NCI-H187 treated with DMSO at 0.1 percent for 48 hours (cell line): ENCODE measurements around the gene HES2.
"Not testable (repeated sequence)": the region's sequence is repeated elsewhere in the genome, so short reads cannot be mapped to it uniquely, and the experiment has no call there.

Experiments
- DNase-seq: peaks from one replicate; lab custom pipeline; 2025; lab: John Stamatoyannopoulos, UW

HES2 gene

DNA sequence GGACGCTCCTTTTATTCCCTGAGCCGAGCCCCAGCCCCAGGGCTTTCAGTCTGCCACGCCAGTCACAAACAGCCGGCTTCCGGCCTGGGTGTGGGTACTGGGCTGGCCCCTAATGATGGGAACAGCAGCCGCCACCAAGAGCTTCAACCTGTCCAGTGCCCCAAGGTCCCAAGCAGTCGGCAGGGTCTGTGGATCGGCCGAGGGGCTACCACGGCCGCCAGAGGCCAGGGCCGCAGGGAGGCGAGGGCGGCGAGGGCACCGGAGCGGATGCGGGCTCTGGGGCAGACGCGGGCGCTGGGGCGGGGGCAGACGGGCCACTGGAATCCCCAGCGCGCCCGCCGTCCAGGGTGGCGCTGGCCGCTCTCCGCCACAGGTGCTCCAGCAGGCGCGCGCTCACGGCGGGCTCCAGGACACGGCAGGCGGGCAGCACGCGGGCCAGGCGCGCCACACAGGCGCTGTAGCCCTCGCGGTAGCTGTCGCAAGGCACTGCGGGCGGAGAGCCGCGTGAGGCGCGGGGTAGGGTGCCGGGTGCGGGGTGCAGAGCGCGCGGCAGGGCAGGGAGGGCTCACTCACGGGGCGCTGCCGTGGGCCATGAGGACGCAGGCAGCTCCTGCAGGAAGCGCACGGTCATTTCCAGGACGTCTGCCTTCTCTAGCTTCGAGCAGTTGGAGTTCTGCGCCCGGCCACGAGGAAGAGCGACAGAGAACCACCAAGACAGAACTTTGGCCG is 887 bp downstream of the HES2 start:
- DNase-seq, result no peak

- no peak for DNase-seq
Measured at GRCh38 chr1:6417961-6418667, 1.6 kb downstream of the HES2 start.

GRCh38 chr1:6416906-6417305 is 2.8 kb downstream of the HES2 start:
- no peak for DNase-seq

DNA sequence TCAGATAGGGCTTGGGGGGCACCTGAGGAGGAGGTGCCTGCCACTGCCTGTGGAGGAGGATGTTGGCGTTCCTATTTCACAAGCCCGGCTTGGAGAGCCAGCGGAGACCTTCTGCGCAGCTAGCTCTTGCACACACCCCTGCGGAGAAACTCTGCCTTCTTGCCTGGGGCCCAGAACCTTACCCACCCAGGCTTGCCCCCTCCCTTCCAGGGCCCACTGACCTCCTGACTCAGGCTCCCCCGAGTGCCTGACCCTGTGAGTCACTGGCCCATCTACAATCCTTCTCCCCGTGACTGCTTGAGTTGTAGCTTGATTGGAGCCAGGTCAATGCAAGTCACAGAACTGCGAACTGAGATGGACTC is 3.4 kb downstream of the HES2 start:
- no peak for DNase-seq

DNA sequence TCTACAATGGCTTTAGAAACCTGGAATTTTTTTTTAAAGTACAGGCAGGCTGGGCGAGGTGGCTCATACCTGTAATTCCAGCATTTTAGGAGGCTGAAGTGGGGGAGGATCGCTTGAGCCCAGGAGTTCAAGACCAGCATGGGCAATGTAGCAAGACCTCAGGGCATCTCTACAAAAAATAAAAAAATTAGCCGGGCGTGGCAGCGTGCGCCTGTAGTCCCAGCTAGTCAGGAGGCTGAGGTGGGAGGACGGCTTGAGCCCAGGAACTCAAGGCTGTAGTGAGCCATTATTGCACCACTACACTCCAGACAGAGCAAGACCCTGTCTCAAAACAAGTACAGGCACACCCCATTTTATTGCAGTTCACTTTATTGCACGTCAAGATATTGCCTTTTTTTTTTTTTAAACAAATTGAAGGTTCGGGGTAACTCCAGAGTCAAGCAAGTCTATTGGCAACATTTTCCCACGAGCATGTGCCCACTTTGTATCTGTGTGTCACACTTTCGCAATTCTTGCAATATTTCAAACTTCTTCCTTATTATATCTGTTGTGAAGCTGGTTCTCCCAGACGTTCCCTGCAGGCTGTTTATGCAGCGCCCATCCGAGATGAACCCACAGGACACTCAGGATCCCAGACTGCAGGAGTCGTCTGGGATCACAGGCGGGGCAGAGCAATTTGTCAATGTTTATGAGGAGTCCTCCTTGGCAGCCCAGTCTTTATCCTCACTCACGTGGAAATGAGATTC is 4.7 kb downstream of the HES2 start:
- no peak for DNase-seq

DNA sequence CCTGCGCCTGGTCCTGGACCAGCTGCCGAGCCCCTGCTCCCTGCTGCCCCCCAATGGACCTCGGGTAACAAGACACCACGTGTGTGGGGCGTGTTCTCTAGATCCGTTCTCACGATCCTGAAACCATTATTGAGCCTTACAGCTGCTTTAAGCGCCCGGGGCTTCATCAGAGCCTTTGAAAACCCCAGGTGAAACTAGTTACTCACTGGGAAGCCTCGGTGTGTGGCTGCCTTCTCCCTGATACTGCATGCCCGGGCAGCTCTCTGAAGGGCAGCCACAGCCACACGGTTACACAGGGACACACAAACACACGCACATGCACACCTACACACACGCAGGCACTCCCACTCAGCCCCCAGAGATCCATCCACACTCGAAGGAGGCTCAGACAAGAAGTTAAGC is 5.3 kb downstream of the HES2 start:
- no peak for DNase-seq

GRCh38 chr1:6412896-6413295 is 6.8 kb downstream of the HES2 start:
- DNase-seq, result no peak

DNA sequence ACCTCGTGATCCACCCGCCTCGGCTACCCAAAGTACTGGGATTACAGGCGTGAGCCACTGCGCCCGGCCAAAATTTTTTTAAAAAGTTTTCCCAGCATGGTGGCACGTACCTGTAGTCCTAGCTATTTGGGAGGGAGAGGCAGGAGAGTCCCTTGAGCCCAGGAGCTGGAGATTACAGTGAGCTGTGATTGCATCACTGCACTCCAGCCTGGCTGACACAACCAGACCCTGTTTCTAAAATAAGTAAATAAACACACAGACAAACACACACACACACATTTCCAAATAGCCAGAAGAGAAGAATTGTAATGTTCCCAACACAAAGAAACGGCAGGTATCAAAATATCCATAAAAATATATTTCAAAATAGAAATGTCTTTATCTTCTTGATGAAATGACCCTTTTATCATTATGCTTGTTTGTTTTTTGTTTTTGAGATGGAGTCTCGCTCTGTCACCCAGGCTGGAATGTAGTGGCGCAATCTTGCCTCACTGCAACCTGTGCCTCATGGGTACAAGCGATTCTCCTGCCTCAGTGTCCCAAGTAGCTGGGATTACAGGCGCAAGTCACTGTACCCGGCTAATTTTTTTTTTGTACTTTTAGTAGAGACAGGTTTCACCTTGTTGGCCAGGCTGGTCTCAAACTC is 9.3 kb downstream of the HES2 start:
- no peak for DNase-seq

DNA sequence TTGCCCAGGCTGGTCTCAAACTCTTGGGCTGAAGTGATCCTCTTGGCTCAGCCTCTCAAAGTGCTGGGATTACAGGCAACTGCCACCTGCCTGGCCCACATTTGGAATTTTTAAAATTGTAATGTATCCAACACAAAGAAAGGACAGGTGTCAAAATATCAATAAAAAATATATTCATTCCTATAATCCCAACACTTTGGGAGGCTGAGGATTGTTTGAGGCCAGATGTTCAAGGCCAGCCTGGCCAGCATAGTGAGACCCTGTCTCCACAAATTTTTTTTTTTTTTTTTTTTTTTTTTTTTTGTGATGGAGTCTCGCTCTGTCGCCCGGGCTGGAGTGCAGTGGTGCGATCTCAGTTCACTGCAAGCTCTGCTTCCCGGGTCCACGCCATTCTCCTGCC is 10.0 kb downstream of the HES2 start:
- DNase-seq, result no peak

- DNase-seq, result no peak
Measured at GRCh38 chr1:6409053-6409452, 10.7 kb downstream of the HES2 start.

DNA sequence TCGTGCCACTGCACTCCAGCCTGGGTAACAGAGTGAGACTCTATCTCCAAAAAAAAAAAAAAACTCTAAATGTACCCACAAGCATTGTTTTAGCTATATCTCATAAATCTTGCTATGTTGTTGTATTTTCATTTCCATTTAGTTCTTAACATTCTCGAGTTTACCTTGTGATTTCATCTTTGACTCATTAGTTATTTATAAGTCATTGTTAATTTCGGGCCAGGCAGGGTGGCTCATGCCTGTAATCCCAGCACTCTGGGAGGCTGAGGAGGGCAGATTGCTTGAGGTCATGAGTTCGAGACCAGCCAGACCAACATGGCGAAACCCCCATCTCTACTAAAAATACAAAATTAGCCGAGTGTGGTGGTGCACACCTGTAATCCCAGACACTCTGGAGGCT is 11.7 kb downstream of the HES2 start:
- no peak for DNase-seq

GRCh38 chr1:6401673-6402072 is 18.0 kb downstream of the HES2 start:
- DNase-seq, result no peak

- no peak for DNase-seq
Measured at GRCh38 chr1:6399294-6399693, 20.4 kb downstream of the HES2 start.

DNA sequence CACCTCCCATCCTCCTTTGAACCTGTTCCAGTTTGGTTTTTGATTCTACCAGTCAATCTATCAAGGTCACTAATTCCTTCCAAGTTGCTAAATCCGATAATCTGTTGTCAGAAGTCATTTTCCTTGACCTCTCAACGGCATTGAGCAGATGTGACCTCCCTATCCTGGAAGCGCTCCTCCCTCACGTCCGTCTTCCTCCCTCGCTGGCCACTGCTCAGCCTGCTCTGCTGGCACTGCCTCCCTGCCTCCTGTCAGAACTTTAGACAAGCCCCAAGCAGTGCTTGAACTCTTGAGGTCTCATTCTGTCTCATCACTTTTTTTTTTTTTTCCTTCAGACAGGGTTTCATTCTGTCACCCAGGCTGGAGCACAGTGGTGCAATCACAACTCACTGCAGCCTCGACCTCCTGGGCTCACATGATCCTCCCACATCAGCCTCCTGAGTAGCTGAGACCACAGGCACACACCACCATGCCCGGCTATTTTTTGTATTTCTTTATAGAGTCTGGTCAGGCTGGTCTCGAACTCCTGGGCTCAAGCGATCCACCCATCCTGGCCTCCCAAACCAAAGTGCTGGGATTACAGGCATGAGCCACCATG is 21.8 kb downstream of the HES2 start:
- no peak for DNase-seq

DNA sequence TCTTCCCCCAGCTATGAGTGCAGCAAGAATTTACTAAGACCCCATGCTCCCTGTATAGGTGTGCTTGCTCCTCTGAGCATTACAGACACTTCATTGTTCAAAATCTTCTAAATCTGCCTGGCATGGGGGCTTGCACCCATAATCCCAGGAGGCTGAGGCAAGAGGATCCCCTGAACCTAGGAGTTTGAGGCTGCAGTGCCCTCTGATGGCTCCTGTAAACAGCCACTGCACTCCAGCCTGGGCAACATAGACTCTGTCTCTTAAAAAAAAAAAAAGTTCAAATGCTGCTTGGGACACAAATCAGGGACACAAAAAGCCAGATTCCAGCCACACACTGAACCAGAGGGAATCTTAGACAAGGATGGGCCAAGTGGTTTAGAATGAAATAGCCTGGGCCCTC is 22.7 kb downstream of the HES2 start:
- no peak for DNase-seq

- not testable (repeated sequence) for DNase-seq
Measured at GRCh38 chr1:6395781-6396244, 23.9 kb downstream of the HES2 start.

DNA sequence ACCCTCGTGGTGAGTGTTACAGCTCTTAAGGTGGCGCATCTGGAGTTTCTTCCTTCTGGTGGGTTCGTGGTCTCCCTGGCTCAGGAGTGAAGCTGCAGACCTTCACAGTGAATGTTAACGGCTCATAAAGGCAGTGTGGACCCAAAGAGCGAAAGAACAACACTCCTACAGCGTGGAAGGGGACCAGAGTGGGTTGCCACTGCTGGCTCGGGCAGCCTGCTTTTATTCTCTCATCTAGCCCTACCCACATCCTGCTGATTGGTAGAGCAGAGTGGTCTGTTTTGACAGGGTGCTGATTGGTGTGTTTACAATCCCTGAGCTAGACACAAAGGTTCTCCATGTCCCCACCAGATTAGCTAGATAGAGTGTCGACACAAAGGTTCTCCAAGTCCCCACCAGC is 24.6 kb downstream of the HES2 start:
- not testable (repeated sequence) for DNase-seq

GRCh38 chr1:6393400-6394187 is 26.1 kb downstream of the HES2 start, which contains the start of gene ACOT7:
Gene ACOT7 (minus strand): TSS chr1:6393767. CDS start chr1:6393399, 368 bp downstream.
- no peak for DNase-seq

DNA sequence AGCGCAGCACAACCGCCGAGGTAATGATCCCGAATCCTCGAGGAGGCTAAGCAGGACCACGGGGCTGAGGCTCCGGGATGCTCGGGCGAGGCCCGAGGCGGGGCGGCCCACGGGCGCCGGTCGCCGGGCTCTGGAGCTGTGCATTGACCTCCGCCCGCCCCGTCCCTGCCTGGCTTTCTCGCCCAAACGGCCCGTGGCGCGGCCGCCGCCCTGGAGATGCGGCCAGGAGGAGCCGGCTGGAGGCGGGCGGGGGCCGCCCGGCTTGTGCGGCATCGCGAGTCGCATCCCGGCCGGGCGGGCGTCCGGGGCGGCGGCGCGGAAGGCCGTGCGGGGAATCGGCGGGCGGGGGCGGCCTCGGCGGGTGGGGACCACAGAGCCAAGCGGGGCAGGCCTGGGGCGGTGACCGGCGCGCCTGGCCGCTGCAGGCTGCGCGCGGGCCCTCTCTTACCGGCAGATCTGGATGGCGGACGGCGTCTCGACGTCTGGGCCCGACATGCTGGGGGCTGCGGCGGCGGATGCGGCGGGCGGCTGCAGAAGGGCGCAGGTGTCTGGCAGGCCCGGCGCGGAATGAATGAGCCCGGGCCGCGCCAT is 26.8 kb downstream of the HES2 start:
- no peak for DNase-seq

- DNase-seq, result no peak
Measured at GRCh38 chr1:6391951-6392808, 27.5 kb downstream of the HES2 start.
